Measurements from ENCODE around the gene AANAT.

Gene AANAT

GRCh38 chr17:76499267-76499667 is 31.9 kb downstream of the AANAT start (continued):
- TF ChIP-seq ZNF175 (tag by site-specific recombination; IDR thresholded peaks at IDR 0.05) (no peak), ZNF211 (tag by site-specific recombination; IDR thresholded peaks at IDR 0.05; ENCODE audit: low read depth) (no peak), ZNF138 (tag by site-specific recombination; IDR thresholded peaks at IDR 0.05; ENCODE audit: borderline replicate concordance) (no peak), ZNF24 (tag by site-specific recombination; IDR thresholded peaks at IDR 0.05) (no peak), PRDM10 (tag by site-specific recombination; IDR thresholded peaks at IDR 0.05) (peak; percentile 42; the same call in 1 of the 2 replicates), ZNF416 (tag by site-specific recombination; IDR thresholded peaks at IDR 0.05) (no peak), ZNF677 (tag by site-specific recombination; IDR thresholded peaks at IDR 0.05) (no peak), SETDB1 (IDR thresholded peaks at IDR 0.05; ENCODE audit: insufficient read length, low read length) (no peak), ZNF146 (tag by site-specific recombination; IDR thresholded peaks at IDR 0.05) (no peak), ZNF639 (tag by site-specific recombination; IDR thresholded peaks at IDR 0.05) (0 out of 2 replicates have a peak, but pooled peaks have one; percentile 33), GLI4 (tag by site-specific recombination; IDR thresholded peaks at IDR 0.05) (no peak), HOXA7 (CRISPR knock-in tag; IDR thresholded peaks at IDR 0.05; ENCODE audit: borderline replicate concordance) (no peak), ZNF449 (tag by site-specific recombination; IDR thresholded peaks at IDR 0.05) (no peak), ZNF514 (tag by site-specific recombination; IDR thresholded peaks at IDR 0.05) (no peak), KLF1 (tag by site-specific recombination; IDR thresholded peaks at IDR 0.05) (no peak), ZNF433 (tag by site-specific recombination; IDR thresholded peaks at IDR 0.05; ENCODE audit: low read depth) (no peak), ZFP3 (tag by site-specific recombination; IDR thresholded peaks at IDR 0.05; ENCODE audit: low read depth) (no peak), KLF8 (tag by site-specific recombination; IDR thresholded peaks at IDR 0.05) (0 out of 2 replicates have a peak, but pooled peaks have one; percentile 16), ZFHX2 (tag by site-specific recombination; conservative IDR thresholded peaks at IDR 0.05) (no peak), REST (tag by site-specific recombination; IDR thresholded peaks at IDR 0.05) (no peak), ZBTB20 (tag by site-specific recombination; IDR thresholded peaks at IDR 0.05) (peak; percentile 15; the same call in 1 of the 2 replicates), ZNF707 (tag by site-specific recombination; IDR thresholded peaks at IDR 0.05) (no peak), SALL2 (tag by site-specific recombination; IDR thresholded peaks at IDR 0.05; ENCODE audit: borderline replicate concordance) (no peak), REPIN1 (tag by site-specific recombination; IDR thresholded peaks at IDR 0.05; ENCODE audit: low read depth) (no peak), ZNF280D (tag by site-specific recombination; IDR thresholded peaks at IDR 0.05) (no peak), OSR2 (tag by site-specific recombination; IDR thresholded peaks at IDR 0.05) (peak; percentile 30; the same call in 1 of the 2 replicates), ZNF571 (tag by site-specific recombination; IDR thresholded peaks at IDR 0.05) (no peak), GLIS1 (tag by site-specific recombination; IDR thresholded peaks at IDR 0.05) (peak; percentile 98), SCRT1 (tag by site-specific recombination; IDR thresholded peaks at IDR 0.05; ENCODE audit: borderline replicate concordance) (no peak)

All from HEK293 (cell line).